ENCODE data around the gene CA5A.

CA5A gene

DNA sequence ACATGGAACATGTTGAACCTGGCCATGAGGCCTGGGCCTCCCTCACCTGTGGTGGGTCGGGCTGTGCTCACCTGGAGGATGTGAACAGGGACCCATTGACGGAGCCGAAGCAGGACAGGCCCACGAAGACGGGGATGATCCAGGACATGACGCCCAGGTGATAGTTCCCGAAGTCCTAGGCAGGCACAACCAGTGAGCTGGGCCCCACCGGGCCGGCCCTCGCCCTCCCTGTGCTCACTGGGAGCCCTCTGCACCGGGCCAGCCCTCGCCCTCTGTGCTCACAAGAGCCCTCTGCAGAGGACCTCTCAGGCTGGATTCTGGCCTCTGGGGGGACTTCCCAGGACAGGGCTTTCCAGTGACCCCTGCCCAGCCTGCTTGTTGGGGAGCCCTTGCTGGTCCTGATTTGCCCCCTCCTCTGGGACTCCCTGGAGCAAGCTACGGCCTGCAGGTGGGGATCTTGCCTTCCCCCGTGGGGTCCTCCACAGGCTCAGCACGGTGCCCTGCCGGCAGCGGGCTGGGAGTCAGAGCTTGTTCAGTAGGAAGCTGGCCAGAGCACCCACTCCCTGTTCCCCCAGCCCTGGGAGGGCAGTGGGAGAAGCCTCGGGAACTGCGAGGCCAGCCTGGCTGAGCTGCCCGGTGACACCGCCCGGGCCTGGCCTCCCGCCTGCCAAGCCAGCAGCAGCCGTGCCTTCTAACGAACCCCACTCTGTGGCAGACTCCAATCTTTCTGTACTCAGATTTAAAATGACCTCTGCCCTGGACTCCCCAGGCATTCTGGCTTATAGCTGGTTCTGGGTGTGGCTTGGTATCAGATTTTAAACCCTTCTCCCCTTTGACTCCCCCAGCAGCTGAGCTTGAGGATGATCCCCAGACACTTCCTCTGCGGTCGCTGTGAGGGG, 97.4 kb downstream of the CA5A start:
- no peaks in the 10 kb centered on the region for H3K27me3 Mint-ChIP-seq
- peak overlapping the region; percentile 22 for H3K27ac Mint-ChIP-seq (ENCODE audit: low read depth)
- no peak overlapping the region for H3K4me3 Mint-ChIP-seq
- no peaks in the 10 kb centered on the region for H3K9me3 Mint-ChIP-seq
- DNase-seq (ENCODE audit: low spot score in 2 of 2) (no peak), ATAC-seq (replicated peaks; ENCODE audit: extremely low read depth, poor library complexity, severe bottlenecking) (no peak)
- peaks cover 55% of the 10 kb centered on the region for H3K36me3 Mint-ChIP-seq (ENCODE audit: insufficient read depth)
- H3K4me1 Mint-ChIP-seq = no peaks in the 10 kb centered on the region
